Measurements from ENCODE around the gene NFX1. TPM values are rescaled to one million over a fixed set of nuclear protein-coding genes. Genes with fewer than 3 reads are reported as not detected.
A peak's percentile ranks its signal among the peaks of the same experiment; 100 is the strongest.
"Not testable (repeated sequence)": the region's sequence is repeated elsewhere in the genome, so short reads cannot be mapped to it uniquely, and the experiment has no call there.

NFX1 gene
- total RNA-seq, 2 experiments from 2014 or later: 33.7 to 35.6 TPM

GRCh38 chr9:33386998-33387397, 96.7 kb downstream of the NFX1 start:
- CTCF ChIA-PET: interaction anchor here (1.3 kb wide), 1 partner anchor 20 kb away, joined by 3 read pairs; no protein-coding TSS in a partner anchor
- H3K27me3 Mint-ChIP-seq; H3K36me3 Mint-ChIP-seq (ENCODE audit: low read depth); H3K4me1 Mint-ChIP-seq; H3K27ac Mint-ChIP-seq; DNase-seq; POLR2A ChIA-PET; H3K4me3 Mint-ChIP-seq; H3K9me3 Mint-ChIP-seq: not testable (repeated sequence)

DNA sequence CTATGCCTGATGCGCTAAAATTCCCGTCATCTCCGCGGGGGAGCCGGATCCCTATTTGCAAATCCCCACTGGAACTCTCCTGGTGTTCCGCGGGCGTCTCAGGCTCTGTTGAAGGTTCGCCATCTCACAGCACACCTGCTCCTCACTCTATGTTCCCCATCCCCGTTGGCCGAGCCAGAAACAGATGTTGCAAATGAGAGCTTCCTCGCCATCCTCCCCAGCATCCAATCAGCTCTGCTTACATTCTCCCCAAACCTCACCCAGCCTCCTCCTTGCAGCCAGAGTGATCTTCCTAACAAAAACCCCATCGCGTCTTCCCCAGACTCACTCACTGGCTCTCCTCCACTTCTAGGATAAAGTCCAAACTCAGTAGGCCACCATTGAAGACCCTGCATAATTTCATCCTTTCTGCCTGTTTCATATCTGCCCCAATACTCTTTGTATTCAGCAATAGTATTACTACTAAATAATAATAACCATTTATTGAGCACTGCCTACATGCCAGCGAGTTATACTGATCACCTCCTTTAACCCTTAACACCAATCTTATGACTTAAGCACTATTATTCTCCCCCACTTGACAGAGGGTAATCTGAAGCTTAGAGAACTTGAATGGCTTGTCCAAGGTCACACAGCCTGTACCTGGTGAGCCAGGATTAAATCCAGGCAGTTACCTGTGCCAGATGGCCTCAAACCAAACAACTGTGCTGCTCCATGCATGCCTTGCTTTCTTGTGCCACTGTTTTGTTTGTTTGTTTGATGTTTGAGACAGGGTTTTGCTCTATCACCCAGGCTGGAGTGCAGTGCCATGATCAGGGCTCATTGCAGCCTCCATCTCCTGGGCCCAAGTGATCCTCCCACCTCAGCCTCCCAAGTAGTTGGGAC, 98.0 kb downstream of the NFX1 start:
- Mint-ChIP-seq H3K4me1 (no peaks in the 10 kb centered on the region), H3K9me3 (no peaks in the 10 kb centered on the region), H3K36me3 (ENCODE audit: low read depth) (no peaks in the 10 kb centered on the region), H3K27me3 (peaks cover 2% of the 10 kb centered on the region), H3K4me3 (no peak overlapping the region), H3K27ac (peak overlapping the region; percentile 9)
- CTCF ChIA-PET: interaction anchor here (0.6 to 1.3 kb wide), 3 partner anchors 13 to 64 kb away, joined by 3 read pairs; no protein-coding TSS in a partner anchor
- DNase-seq: no peak
- POLR2A ChIA-PET: no interaction called here

DNA sequence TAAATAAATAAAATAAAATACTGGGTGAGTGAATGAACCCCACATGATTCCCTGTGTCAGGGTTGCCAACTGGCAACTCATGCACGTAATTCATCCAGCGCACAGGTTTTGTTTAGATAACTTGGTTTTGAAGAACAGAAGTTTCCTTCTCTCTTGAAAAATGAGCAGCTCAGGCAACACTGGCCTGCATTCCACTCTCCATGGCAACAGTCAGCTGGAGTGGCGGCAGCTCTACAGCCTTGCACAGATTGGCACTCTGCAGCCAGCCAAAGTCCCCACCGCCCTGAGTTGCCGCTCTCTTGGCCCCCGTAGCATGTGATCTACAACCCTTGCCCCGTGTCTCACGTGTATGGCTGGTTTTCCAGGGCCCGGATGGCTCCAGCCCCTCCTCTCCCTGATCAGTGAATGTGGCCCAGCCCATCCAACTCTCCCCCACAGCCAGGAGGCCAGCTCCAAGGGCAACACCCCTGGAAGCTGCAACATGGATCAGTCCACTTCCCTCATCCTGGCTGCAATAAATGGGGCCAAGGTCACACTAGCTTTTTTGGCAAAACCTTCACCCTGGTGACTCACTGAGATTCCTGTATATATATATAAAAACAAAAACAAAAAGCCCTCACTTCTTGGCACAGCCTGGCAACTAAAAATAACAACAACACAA, 100.9 kb downstream of the NFX1 start:
- POLR2A ChIA-PET; H3K4me3 Mint-ChIP-seq; H3K9me3 Mint-ChIP-seq; H3K27me3 Mint-ChIP-seq; H3K27ac Mint-ChIP-seq; DNase-seq; H3K36me3 Mint-ChIP-seq (ENCODE audit: low read depth); H3K4me1 Mint-ChIP-seq: not testable (repeated sequence)
- CTCF ChIA-PET: interaction anchor here (1.2 kb wide), 1 partner anchor 25 kb away, joined by 3 read pairs; no protein-coding TSS in a partner anchor

DNA sequence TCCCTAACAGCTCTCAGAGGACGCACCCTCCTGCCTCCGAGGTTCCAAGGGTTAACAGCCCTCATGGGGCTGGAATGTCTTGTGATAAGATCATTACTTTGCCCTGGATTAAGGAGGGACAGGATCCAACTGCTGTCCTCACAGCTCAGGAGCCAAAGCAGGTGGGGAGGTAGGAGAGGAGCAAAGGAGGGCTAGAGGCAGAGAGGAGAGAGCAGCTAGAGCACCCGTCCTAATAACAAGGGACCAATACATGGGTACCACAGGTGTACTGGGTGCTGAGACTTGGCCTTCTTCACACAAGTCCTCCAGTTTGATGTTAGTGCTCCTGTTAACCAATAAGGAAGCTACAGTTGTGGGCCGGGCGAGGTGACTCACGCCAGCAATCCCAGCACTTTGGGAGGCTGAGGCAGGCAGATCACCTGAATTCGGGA, 102.3 kb downstream of the NFX1 start:
- H3K27ac Mint-ChIP-seq; H3K4me3 Mint-ChIP-seq; H3K27me3 Mint-ChIP-seq; H3K36me3 Mint-ChIP-seq (ENCODE audit: low read depth); H3K4me1 Mint-ChIP-seq; DNase-seq; H3K9me3 Mint-ChIP-seq; POLR2A ChIA-PET: not testable (repeated sequence)
- CTCF ChIA-PET: interaction anchor here (1.2 kb wide), 1 partner anchor 13 kb away, joined by 3 read pairs; no protein-coding TSS in a partner anchor

DNA sequence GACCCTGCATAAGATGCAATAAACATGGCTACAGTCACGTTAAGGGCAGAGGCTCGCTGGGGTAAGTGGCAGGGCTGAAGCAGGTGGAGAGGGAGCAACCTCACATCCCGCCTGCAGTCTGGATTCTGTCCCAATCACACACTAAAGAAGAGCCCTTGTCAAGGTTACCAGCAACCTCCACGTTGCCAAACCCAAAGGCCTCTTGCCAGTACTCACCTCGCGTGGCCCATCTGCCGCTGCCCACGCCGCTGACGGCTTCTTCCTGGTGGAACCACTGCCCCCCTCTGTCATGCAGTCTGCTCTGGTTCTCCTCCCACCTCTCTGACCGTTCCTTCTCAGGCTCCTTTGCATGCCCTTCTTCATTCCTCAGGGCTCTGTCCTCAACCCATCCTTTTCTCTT, 103.3 kb downstream of the NFX1 start:
- Mint-ChIP-seq H3K36me3 (ENCODE audit: low read depth) (no peaks in the 10 kb centered on the region), H3K9me3 (no peaks in the 10 kb centered on the region), H3K4me1 (no peaks in the 10 kb centered on the region), H3K27ac (no peak overlapping the region), H3K27me3 (peaks cover 5% of the 10 kb centered on the region), H3K4me3 (no peak overlapping the region)
- ChIA-PET CTCF (no interaction called here), POLR2A (no interaction called here)
- no peak for DNase-seq

DNA sequence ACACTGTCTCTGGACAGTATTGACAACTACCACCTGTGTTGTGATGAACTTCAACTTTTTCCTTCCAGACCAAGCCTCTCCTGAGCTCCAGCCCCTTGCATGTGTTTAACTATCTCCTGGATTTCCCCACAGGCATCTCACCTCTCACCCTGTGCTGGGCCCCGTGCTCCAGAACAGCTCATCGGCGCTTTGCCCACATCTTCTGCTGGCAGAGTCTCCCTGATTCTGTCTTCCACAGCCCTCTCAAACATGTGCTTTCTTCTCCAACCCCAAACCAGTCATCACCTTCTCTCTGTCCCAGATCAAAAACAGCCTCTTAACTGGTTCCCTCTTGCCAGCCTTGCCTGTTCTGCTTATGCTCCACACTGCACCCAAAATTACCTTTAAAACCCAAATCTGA, 103.7 kb downstream of the NFX1 start:
- H3K4me1 Mint-ChIP-seq; DNase-seq; CTCF ChIA-PET; H3K36me3 Mint-ChIP-seq (ENCODE audit: low read depth); POLR2A ChIA-PET; H3K27me3 Mint-ChIP-seq; H3K9me3 Mint-ChIP-seq; H3K27ac Mint-ChIP-seq; H3K4me3 Mint-ChIP-seq: not testable (repeated sequence)

- POLR2A ChIA-PET; H3K27ac Mint-ChIP-seq; H3K27me3 Mint-ChIP-seq; H3K9me3 Mint-ChIP-seq; DNase-seq; H3K4me1 Mint-ChIP-seq; H3K4me3 Mint-ChIP-seq; H3K36me3 Mint-ChIP-seq (ENCODE audit: low read depth): not testable (repeated sequence)
- CTCF ChIA-PET: interaction anchor here (1.0 kb wide), 1 partner anchor 20 kb away, joined by 3 read pairs; no protein-coding TSS in a partner anchor
These were observed 105.0 kb downstream of the NFX1 start for GRCh38 chr9:33395159-33395879.

- CTCF ChIA-PET: interaction anchor here (1.1 kb wide), 1 partner anchor 69 kb away, joined by 3 read pairs; no protein-coding TSS in a partner anchor
- H3K4me1 Mint-ChIP-seq; H3K9me3 Mint-ChIP-seq; H3K27me3 Mint-ChIP-seq; DNase-seq; H3K4me3 Mint-ChIP-seq; H3K36me3 Mint-ChIP-seq (ENCODE audit: low read depth); H3K27ac Mint-ChIP-seq; POLR2A ChIA-PET: not testable (repeated sequence)
These were observed 107.5 kb downstream of the NFX1 start for GRCh38 chr9:33397801-33398200.

DNA sequence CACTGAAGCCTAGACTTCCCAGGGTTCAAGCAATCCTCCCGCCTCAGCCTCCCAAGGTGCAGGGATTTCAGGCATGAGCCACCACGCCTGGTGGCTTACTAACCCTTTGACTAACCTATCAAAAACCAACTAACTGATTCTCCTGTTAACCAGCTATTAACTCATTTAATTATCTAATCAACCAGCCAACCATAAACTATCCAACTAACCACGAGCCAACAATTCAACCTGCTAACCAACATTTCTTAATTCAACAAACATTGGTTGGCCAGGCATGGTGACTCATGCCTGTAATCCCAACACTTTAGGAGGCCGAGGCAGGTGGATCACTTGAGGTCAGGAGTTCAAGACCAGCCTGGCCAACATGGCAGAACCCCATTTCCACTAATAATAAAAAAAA, 108.7 kb downstream of the NFX1 start:
- H3K36me3 Mint-ChIP-seq (ENCODE audit: low read depth); H3K9me3 Mint-ChIP-seq; H3K27me3 Mint-ChIP-seq; POLR2A ChIA-PET; H3K4me1 Mint-ChIP-seq; H3K27ac Mint-ChIP-seq; H3K4me3 Mint-ChIP-seq; DNase-seq: not testable (repeated sequence)
- CTCF ChIA-PET: interaction anchor here (0.8 to 1.1 kb wide), 3 partner anchors 17 to 68 kb away, joined by 3 to 8 read pairs (median 3); partner anchors contain the start of gene AQP3

DNA sequence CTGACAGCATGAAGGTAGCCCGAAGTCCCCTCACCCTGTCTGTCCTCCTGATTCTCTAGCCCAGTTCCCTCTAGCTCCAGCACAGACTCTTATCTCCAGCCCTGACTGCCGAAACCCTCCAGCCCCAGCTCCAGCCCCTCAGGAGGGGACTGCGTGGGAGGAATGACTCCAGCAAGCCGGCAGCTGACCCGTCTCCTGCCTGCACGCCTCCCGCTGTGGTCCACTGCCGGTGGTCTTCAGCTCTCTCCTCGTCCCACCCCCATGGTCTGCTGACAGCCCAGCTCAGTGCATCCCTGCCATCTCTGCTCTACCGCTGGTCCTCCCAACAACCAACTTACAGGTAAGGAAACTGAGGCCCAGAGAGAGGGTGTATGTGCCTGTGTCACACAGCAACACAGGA, 111.5 kb downstream of the NFX1 start:
- H3K9me3 Mint-ChIP-seq; H3K36me3 Mint-ChIP-seq (ENCODE audit: low read depth); H3K27ac Mint-ChIP-seq; POLR2A ChIA-PET; H3K27me3 Mint-ChIP-seq; DNase-seq; H3K4me3 Mint-ChIP-seq: not testable (repeated sequence)
- CTCF ChIA-PET: interaction anchor here (4.8 kb wide), 1 partner anchor 13 kb away, joined by 51 read pairs; no protein-coding TSS in a partner anchor
- H3K4me1 Mint-ChIP-seq: peaks cover 18% of the 10 kb centered on the region

- H3K27me3 Mint-ChIP-seq; H3K9me3 Mint-ChIP-seq; DNase-seq; H3K4me3 Mint-ChIP-seq; H3K36me3 Mint-ChIP-seq (ENCODE audit: low read depth); POLR2A ChIA-PET: not testable (repeated sequence)
- H3K4me1 Mint-ChIP-seq: peaks cover 18% of the 10 kb centered on the region
- peak within 1 kb of the TSS; percentile 57 for H3K27ac Mint-ChIP-seq
- CTCF ChIA-PET: interaction anchor here (1.3 to 4.8 kb wide), 5 partner anchors 13 to 70 kb away, joined by 4 to 51 read pairs (median 18); partner anchors contain the start of gene AQP3
These were observed 112.1 kb downstream of the NFX1 start, which contains the start of gene AQP7 for GRCh38 chr9:33402371-33402770. AQP7 (minus strand) TSS chr9:33402568; CDS start chr9:33401262, 1,306 bp downstream.

DNA sequence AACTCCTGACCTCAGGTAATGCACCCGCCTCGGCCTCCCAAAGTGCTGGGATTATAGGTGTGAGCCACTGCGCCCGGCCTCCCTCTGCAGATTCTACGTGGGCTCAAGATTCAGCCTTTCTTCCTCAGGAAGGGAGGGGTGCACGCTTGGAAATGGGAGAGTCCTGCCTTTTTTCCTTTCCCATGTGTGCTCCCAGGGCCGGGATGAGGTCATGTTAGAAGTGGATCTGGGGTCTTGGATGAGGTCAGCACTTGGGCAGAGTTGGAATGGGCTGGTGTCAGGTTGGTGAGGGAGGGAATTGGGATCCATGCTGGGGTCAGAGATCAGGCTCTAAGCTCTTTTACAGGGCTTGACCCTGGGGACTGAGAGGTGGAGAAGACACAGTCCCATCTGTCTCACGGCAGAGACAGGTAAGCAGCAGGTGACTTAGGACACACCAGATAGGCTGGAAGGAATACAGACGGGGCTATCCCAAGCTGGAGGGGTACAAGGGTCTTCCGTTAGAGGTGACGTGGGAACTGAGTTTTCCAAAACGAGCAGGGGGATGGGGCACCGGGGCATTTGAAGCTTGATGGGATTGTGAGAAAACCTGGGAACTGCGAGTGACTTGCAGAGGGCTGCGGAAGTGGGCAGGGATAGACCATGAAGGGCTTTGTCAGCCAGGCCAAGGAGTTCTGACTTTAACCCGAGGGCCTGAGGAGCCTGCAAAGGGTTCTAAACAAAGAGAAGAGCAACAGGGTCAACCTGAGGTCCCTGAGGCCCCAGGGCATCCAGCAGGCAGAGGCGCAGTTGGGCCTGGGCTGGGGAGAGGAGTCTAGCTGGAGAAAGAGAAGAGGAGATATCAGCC, 113.8 kb downstream of the NFX1 start:
- Mint-ChIP-seq H3K4me3 (no peak overlapping the region), H3K9me3 (no peaks in the 10 kb centered on the region), H3K4me1 (peaks cover 18% of the 10 kb centered on the region), H3K27ac (peak overlapping the region; percentile 47), H3K27me3 (peaks cover 2% of the 10 kb centered on the region), H3K36me3 (ENCODE audit: low read depth) (no peaks in the 10 kb centered on the region)
- ChIA-PET CTCF (interaction anchor here (0.8 to 4.8 kb wide), 11 partner anchors 11 to 117 kb away, joined by 3 to 51 read pairs (median 5); partner anchors contain the start of gene AQP3), POLR2A (no interaction called here)
- no peak for DNase-seq
